DMS 273 (cell line): ENCODE data around the gene RELA.

Experiments
- DNase-seq: peaks from one replicate; lab custom pipeline; 2025; ENCODE audit not compliant: unreplicated experiment; lab: John Stamatoyannopoulos, UW

The RELA gene

DNA sequence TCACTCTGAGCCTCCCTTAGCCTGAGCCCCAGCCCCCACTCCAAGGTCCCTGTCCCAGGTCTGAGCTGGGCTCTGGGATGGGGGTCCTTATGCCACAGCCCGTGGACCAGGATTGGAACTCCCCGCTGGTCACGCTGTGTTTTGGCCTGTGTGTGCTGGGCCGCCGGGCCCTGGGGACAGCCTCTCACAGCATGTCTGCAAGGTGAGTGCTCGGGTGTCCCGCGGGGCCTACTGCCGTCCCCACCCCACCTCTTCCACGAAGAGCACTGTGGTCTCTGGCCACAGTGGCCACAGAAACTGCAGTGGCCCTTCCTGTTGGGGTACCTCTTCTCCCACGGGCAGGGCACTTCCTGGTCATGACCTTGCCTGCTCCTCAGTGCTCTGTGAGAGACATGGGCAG is 28.3 kb downstream of the RELA start:
- DNase-seq: no peak

DNA sequence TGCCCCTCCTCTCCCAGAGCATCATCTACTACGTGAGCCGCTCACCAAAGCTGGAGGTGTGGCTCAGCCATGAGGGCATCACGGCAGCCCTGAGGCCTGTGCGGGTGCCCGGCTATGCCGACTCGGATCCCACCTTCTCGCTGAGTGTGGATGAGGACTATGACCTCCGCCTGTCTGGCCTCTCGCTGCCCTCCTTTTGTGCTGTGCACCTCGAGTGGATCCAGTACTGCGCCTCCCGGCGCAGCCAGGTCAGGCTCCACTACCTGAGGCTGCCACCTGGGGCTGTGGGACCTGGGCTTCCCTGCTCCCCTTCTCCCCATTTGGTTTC is 28.6 kb downstream of the RELA start:
- no peak for DNase-seq

- DNase-seq: no peak
These were observed 29.2 kb downstream of the RELA start for GRCh38 chr11:65633390-65634108.

GRCh38 chr11:65630215-65630614 is 32.5 kb downstream of the RELA start:
- no peak for DNase-seq

- DNase-seq: no peak
These were observed 33.1 kb downstream of the RELA start for GRCh38 chr11:65629579-65629978.

- DNase-seq: no peak
These were observed 35.5 kb downstream of the RELA start for GRCh38 chr11:65627202-65627601.

- peak; percentile 40 for DNase-seq
These were observed 36.9 kb downstream of the RELA start for GRCh38 chr11:65625628-65626342.

DNA sequence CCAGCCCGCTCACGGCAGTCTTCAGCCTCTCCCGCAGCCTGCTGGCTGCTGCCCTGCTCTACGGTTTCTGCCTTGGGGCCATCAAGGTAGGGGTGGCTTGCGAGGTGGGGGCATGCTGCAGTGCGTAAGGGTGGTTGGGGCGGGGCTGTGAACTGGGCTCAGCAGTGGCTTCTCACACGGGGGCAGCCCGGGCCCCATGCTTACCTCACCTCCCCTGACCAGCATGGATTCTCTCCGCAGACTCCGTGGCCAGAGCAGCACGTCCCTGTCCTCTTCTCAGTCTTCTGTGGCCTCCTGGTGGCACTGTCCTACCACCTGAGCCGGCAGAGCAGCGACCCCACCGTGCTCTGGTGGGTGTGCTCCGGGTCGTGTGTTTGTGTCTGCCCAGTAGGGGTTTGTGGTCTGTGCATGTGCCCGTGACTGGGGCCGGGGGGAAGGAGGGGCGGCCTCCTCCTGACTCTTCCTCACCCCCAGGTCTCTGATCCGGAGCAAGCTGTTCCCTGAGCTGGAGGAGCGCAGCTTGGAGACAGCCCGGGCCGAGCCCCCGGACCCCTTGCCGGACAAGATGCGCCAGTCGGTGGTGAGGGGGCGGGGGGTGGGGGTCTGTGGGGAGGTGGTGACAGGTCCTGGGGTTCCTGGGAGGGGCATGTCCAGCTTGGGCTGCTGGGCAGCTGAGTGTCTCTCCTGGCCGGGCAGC is 37.6 kb downstream of the RELA start:
- no peak for DNase-seq

DNA sequence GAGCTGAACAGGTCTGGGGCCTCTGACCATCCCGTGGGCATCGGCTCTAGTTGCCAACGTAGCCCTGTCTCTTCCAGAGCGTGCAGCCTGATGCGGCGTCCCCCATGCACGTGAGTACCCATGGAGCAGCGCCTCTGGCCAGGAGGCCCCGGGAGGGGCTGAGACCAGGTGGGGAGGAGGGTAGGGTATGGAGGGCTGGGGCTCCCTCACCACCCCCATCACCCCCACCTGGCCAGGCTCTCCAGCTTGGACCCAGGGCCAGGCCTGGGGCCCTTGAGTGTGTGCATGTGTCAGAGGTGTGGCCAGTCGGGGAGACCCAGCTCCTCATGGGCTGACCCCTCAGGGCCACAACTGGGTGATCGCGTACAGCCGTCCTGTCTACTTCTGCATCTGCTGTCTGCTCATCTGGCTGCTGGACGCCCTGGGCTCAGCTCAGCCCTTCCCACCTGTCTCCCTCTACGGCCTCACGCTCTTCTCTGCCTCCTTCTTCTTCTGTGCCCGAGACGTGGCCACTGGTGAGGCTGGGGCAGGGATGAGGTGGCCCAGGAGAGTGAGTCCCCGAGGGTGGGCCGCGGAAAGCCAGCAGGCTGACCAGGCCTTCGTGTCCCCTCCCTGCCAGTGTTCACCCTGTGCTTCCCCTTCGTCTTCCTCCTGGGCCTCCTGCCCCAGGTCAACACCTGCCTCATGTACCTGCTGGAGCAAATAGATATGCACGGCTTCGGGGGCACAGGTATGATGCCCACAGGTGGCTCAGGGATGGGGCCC is 38.7 kb downstream of the RELA start:
- no peak for DNase-seq

GRCh38 chr11:65623177-65623576 is 39.5 kb downstream of the RELA start:
- DNase-seq: no peak

- no peak for DNase-seq
These were observed 40.7 kb downstream of the RELA start for GRCh38 chr11:65622011-65622410.

- no peak for DNase-seq
These were observed 41.3 kb downstream of the RELA start for GRCh38 chr11:65621460-65621859.

GRCh38 chr11:65620666-65621065 is 42.0 kb downstream of the RELA start:
- DNase-seq: no peak

DNA sequence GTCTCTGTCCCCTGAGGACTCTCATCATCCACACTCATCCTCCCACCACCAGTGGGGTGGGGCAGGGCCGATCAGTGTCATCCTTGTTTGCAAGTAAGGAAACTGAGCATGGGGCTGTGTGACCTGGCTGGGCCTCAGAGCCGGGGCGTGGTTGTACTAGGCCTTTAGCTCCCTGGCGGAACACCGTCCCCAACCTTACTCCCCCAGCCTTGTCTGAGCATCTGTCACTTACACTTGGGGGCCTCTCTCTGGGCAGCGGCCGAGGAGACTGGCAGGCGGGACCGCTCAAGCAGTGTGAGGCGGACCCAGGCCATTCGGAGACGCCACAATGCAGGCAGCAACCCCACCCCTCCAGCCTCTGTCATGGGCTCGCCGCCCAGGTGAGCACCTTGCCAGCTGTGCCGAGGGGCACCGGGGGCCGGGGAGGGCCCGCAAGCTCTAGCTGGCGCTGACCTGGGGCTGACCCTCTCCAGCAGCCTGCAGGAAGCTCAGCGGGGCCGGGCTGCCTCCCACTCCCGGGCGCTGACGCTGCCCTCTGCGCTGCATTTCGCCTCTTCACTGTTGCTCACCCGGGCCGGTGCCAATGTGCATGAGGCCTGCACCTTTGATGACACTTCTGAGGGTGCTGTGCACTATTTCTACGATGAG is 43.3 kb downstream of the RELA start:
- DNase-seq: no peak

DNA sequence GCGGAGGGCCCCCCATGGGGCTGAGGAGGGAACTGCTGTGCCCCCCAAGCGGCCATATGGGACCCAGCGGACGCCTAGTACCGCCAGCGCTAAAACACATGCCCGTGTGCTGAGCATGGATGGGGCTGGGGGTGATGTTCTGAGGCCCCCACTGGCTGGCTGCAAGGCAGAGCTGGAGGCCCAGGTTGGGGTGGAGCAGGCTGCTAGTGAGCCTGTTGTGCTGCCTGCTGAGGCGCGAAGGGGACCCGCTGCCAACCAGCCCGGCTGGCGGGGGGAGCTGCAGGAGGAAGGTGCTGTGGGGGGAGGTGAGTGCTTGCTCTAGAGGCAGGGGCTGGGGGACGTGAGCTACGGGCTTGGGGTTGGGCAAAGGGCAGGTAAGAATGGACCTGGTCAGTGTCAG is 44.0 kb downstream of the RELA start:
- DNase-seq: no peak

GRCh38 chr11:65617990-65618751 is 44.5 kb downstream of the RELA start:
- DNase-seq: no peak

- DNase-seq: no peak
These were observed 45.4 kb downstream of the RELA start for GRCh38 chr11:65617136-65617850.

DNA sequence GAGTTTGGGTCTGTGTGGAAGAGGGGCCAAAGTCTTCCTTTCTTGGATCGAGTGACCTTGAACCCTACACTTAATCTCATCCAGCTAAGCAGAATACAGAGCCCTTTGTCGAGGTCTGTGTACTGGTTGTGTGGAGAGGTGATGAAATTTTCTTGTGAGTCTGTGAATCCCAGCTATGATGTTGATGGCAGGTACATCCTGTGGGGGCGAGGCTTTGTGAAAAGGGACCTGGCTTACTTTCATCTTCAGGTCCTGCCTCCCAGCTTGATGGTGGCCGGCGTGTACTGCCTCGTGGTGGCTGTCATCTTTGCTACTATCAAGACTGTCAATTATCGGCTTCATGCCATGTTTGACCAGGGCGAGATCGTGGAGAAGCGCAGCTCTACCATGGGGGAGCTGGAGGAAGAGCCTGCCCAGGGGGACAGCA is 46.1 kb downstream of the RELA start:
- DNase-seq: no peak

DNA sequence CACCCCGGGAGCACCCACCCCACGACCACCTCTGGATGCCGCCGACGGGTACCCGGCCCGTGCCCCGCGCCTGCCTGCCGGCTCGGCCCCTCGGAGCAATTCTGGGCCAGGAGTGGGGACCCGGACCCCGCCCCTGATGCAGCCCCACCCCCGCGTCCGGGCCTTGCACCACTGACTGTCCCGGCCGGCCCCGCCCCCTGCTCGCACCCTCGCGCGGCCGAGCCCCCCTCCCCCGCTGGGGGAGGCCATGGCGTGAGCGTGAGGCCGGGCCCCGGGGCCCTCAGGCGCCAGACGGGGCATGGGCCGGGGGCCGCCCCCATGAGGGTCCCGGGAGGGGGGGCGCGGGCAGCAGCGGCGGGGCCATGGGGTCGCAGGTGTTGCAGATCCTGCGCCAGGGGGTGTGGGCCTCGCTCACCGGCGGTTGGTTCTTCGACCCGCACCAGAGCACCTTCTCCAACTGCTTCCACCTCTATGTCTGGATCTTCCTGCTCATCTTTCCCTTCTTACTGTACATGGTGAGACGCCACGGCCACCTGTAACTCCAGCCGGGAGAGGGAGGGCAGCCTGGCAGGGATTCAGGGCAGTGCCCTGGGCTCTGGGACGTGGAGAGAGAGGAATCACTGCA is 46.7 kb downstream of the RELA start:
- DNase-seq: peak; percentile 54
